ENCODE data around the gene INS.

INS gene

DNA sequence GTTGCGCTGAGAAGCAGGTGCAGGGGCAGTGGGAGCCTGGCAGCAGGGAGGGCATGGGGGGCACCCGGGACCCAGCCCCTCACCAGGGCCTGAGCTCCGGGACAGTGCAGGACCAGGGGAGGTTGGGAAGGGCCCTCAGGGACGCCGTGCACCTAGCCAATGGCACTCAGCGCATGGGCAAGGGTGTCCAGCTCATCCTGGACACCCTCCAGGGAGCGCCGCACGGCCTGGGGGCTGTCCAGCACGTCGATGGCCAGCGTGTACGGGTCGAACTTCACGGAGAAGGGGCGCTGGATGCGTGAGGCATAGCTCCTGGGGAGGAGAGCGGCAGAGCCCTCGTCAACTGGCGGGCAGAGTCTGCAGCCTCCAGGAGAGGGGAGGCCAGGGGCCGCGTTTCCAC lies 3.1 kb upstream of the INS start:
- no peak for DNase-seq

GRCh38 chr11:2163428-2163978 lies 2.5 kb upstream of the INS start:
- DNase-seq, result no peak

GRCh38 chr11:2159536-2160413 lies 1.2 kb downstream of the INS start:
- no peak for DNase-seq

DNA sequence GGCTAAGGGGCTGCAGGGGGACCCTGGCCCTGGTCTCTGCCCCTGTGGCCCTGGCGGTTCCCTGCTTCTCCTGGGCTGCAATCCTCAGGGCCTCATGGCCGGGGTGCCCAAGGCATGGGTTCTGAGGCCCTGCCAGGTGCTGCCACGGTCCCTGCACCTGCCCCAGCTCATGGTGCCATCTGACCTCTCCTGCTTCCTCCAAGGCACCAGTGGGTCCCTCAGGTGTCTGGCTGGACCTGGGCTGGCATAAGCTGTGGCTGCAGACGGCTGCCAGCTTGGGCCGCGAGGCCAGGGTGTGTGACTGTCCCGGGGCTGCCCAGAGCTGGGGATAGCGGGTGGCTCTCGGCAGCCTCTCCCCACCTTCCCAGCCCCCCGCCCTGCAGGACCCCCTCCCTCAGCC lies 2.0 kb downstream of the INS start:
- DNase-seq, result no peak

- DNase-seq, result no peak
Measured at GRCh38 chr11:2158296-2158737, 2.7 kb downstream of the INS start.

GRCh38 chr11:2157294-2158040 lies 3.5 kb downstream of the INS start:
- DNase-seq, result no peak

DNA sequence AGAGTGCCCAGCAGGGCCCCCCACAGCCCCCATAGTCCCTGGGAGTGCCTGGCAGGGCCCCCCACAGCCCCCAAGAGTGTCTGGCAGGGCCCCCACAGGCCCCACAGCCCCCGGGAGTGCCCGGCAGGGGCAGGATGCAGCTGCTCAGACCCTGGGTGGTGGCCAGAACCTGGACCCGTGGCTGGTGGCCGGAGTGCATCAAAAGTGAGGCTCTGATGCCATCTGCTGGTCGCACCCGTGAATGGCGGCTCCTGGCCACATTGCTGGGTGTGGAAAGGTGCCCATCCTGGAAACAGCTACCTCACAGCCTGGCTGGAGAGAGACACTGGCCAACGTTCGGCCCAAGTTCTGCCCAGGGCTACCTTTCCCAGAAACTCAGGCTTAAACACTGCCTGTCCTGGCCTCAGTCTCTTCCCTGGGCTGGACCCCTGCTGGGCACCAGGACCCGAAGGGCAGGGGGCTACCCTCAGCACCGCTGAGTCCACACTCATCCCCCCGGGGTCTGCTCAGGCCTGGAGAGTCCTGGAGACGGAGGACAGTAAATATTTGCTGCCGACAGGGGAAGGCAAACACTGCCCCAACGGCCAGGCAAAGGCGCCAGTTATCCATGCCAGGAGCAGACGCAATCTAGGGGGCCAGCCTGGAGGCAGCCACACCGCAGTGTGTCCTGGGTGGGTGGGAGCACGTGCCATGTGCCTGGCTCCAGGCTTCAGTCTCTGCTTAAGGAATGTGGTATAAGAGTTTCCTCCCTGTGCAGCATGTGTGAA lies 4.4 kb downstream of the INS start:
- DNase-seq, result peak; percentile 27

- no peak for DNase-seq
Measured at GRCh38 chr11:2155511-2155910, 5.5 kb downstream of the INS start.

- no peak for DNase-seq
Measured at GRCh38 chr11:2154889-2155288, 6.1 kb downstream of the INS start.

DNA sequence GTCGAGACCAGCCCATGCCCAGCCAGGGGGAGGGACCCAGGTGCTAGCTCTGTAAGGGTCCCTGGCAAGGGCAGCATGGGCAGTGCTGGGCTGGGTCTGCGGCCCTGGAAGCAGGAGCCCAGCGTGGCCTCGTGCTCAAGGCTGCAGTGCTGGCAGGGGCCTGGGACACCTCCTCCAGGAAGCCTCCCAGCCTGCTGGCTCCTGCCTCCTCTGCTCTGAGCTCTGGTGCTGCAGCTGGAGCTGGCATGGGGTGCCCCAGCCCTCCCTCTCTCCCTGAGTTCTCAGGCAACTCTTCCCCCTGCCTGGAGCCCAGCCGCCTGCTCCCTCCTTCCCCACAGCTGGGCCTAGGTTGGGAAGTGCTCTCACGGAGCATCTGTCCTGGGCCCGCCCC lies 6.8 kb downstream of the INS start:
- DNase-seq, result no peak

DNA sequence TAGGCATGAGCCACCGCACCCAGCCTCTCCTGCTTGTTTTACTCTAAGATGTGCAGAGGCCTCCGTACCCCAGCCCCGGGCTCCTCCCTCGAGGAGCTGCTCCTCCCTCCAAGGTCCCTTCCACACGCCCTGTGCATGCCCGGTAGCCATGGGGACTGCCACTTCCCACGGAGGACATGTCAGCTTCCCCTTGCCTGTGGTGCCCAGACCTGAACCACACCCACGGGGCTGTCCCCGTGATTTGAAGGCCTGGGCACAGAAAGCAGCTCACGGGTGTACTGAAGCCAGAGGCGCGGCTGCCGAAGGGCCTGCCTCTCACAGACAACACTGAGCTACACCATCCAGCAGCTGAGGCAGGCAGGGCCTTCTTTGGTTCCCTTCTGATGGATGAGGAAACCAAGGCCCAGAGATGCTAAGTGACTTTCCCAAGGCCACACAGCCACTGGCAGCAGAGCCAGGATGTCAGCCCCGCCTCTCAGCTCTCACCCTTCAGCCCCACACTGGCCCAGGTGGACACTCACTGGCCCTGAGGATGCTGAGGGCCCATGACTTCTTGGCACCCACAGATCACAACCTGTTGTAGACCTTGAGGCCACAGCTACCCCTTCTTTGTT lies 7.3 kb downstream of the INS start:
- DNase-seq, result no peak

- DNase-seq, result peak; percentile 69
Measured at GRCh38 chr11:2151500-2152257, 9.3 kb downstream of the INS start.

DNA sequence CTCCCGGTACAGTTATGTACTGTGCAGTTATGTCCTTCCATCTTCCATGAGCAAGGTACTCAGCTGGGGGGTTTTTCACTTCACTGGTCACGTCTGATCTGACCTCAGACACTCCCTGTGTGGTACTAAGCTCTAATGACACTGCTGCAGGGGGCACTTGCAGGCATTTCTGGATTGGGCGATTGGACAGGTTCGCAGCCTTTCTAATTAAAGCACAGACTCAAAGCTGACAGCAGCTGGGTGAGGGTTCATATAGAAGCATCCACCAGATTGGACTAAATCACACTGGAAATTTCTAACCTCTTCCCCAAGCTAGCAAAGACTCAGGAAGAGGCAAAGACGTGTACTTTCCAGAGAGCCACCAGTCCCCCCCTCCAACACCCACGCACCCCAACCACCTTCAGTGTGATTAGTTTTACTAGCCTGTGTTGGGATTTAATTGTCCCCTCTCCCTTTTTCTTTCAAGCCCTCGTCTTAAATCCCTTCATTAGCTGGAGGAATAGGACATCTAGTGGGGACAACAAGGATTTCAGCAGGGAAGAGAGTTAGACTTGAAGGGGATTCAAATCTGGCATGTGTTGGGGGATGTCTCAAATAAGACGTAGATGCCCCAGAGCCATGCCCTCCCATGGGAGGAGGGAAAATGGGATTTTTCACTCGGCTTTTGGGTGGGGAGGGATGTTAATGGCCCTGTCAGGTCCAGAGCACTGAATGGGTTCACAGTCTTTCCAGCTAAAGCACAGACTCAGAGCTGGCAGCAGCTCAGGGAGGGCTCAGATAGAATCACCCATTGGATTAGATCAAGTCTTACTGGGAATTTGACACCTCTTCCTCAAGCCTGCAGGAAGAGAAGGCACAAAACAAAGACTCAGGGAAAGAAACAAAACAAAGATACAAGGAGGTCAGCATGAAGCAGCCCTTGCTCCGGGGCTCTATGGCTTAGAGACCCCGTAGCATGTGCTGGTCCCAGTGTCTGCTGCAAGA lies 10.9 kb downstream of the INS start:
- DNase-seq, result no peak

- DNase-seq, result no peak
Measured at GRCh38 chr11:2149460-2149859, 11.5 kb downstream of the INS start.

GRCh38 chr11:2148595-2148994 lies 12.4 kb downstream of the INS start:
- DNase-seq, result no peak

DNA sequence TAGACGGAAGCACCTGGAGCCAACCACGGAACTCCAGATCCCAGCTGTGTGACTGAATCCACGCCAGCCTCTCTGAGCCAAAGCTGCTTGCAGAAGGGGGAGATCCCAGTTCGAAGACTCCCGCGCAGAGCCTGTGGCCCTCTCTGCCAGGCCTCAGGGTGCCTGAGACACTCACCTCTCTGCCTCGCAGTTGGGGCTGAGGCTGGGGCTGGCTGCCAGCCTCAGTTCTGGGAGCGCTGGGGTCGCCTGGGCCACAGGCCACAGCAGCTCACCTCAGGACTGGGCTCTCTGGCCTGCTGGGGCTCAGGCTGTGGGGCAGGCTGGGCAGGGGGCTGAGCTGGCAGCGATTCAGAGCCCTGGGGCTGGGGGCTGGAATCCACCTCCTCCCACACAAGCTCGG lies 13.6 kb downstream of the INS start:
- no peak for DNase-seq

GRCh38 chr11:2146051-2146450 lies 15.0 kb downstream of the INS start:
- no peak for DNase-seq

GRCh38 chr11:2144544-2145248 lies 16.3 kb downstream of the INS start:
- DNase-seq, result no peak

DNA sequence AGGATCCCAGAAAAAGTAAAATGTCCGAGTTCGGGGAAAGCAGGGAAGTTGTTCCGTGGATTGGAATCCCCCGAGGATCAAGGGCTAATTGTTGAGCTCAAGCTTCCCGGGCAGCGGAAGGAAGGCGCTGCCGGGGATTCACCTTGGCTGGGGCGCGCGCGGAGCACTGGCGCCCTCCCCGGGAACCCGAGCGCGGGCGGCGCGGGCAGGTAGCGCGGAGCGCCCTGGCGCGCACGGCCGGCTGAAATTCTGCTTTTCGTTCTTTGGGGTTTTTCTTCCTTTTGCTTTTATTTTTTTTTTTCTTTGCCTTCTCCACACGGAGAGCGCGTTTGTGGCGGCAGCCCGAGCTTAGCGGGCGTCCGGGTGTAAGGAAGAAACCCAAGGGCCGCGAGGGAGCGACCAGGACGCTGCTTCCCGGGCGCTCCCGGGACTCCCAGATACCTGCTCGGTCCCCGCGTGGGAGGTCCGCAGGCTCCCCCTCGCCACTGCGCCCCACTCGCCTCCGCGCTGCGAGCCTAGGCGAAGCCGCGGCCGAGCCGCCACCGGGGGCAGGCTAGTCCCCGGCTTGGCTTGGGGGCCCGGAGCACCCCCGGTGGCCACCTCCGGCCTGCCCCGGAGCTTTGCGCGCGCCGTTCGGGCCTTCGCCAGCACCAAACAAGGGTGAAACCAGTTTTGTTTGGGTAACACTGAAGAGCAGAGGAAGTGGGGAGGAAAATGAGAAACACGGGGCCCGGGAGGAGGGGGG lies 17.0 kb downstream of the INS start:
- no peak for DNase-seq
